ENCODE data around the gene PPP1R37.

The PPP1R37 gene

GRCh38 chr19:45175515-45176345 is 82.8 kb downstream of the PPP1R37 start:
- no peak for DNase-seq

DNA sequence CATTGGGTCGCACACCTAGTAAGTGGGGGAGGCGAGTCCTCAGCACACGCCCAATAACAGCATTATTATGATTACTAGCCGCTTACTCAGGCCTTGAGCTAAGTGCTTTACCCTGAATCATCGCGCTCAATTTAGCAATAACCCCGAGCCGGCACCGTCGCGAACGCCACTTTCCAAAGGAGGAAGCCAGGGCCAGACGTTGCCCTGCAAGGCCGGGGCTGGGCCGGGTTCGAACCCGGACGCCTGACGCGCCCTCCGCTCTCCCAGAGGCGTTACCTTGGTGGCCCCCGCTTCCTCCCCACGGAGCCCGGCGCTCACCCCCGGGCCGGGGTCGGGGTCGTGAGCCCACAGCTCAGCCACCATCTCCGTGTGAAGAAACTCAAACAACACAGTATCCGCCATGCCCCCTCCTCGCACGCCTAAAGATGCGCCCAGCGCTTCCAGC is 84.9 kb downstream of the PPP1R37 start, which contains the start of gene TRAPPC6A:
Gene TRAPPC6A, minus strand, starts transcription at position 421 of the 445 bp plus-strand sequence. Its CDS starts 19 bp downstream, at position 402.
- DNase-seq: no peak

- DNase-seq: peak; percentile 100
Observed at GRCh38 chr19:45178262-45179071, 85.5 kb downstream of the PPP1R37 start, which contains the start of gene BLOC1S3. BLOC1S3 (plus strand) TSS chr19:45178784; CDS start chr19:45179297, 513 bp downstream.

- no peak for DNase-seq
Observed at GRCh38 chr19:45179072-45179891, 86.3 kb downstream of the PPP1R37 start.

GRCh38 chr19:45179892-45180370 is 87.0 kb downstream of the PPP1R37 start:
- DNase-seq: no peak

DNA sequence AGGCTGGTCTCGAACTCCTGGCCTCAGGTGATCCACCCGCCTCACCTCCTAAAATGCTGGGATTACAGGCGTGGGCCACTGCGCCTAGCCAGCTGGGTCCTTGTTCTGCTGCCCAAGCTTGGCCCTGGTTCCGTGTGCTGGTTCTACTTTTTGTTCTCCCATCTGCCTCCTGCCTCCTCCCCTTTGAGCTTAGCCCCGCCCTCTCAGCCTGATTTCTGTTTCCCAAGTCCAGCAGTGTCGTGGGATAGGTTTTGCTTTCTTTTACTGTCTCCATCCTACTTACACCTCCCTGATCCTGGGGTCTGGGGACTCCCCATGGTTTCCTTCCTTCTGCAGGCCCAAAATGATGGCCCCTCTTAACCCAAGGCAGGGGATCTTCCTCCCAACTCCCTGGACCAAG is 88.0 kb downstream of the PPP1R37 start:
- no peak for DNase-seq

DNA sequence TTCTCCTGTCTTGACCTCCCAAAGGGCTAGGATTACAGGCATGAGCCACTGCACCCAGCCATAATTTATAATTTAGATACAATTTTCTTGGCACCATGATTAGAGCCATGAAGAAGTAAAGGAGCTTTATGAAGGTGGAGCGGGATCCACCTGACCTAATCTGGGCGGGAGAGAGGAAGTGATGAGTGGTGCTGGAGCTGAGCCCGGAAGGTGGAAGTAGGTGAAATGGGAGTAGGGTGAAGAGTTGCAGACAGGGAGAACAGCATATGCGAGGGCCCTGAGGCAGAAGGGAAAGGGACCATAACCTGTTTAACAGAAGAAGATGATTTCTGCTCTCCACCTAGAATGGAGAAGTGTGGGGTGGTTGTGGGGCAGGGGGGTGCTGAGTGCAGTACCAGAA is 89.8 kb downstream of the PPP1R37 start:
- no peak for DNase-seq

GRCh38 chr19:45184115-45184514 is 91.1 kb downstream of the PPP1R37 start:
- DNase-seq: no peak

DNA sequence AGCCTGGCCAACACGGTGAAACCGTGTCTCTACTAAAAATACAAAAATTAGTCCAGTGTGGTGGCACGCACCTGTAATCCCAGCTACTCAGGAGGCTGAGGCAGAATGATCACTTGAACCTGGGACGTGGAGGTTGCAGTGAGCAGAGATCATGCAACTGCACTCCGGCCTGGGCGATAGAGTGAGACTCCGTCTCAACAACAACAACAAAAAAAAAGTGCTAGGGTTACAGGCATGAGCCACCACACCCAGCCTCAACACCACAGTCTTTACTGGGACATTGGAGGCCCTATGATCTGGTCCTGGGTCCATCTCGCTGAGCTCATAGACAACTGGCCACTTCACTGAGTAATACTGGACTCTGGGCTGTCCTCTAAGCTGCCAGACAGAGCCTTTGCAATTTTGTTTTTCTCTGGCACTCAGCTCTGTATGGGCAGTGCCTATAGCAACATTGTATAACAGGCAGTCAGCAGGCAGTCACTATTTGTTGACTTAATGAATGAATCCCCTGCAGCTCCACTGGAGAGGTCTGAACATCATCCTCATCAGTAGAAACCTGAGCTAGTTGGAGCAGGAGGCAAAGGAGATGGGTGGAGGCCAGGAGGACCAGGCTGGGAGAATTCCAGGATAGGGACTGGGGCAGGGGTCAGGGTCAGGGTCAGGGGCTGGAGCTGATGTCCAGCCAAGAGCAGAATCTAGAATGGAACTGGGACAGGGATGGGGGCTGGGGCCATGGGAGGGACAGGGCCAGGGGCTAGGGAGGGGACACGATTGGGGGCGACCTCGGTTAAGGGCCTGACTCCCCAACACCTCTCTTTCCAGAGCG is 93.7 kb downstream of the PPP1R37 start:
- DNase-seq: no peak

- DNase-seq: no peak
Observed at GRCh38 chr19:45187421-45188100, 94.6 kb downstream of the PPP1R37 start.

DNA sequence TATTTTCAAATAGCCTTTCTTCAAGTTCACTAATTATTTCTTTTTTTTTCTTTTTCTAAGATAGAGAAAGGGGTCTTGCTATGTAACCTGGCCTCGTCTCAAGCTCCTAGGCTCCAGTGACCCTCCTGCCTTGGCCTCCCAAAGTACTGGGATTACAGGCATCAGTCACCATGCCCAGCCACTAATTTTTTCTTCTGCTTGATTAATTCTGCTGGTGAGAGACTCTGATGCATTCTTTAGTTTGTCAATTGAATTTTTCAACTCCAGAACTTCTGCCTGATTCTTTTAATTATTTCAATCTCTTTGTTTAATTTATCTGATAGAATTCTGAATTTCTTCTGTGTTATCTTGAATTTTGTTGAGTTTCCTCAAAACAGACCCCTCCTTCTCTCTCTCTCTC is 97.0 kb downstream of the PPP1R37 start:
- no peak for DNase-seq

GRCh38 chr19:45191375-45191774 is 98.4 kb downstream of the PPP1R37 start:
- DNase-seq: no peak

- DNase-seq: no peak
Observed at GRCh38 chr19:45195764-45196163, 102.8 kb downstream of the PPP1R37 start.

All from DMS 273 treated with DMSO at 0.1 percent for 48 hours (cell line).